Astrocyte of the spinal cord (primary cell): ENCODE measurements around the gene RCSD1.
"Not testable (repeated sequence)": the region's sequence is repeated elsewhere in the genome, so short reads cannot be mapped to it uniquely, and the experiment has no call there.

Experiments
- DNase-seq: peaks from one replicate; pipeline ENCODE4 v3.0.0; 2011; ENCODE audit warnings: low read depth, low spot score
- H3K4me3 ChIP-seq: 2 replicates; pipeline ENCODE4 v1.5.1; 2011; ENCODE audit warnings: low read depth, mild to moderate bottlenecking, low read length, moderate library complexity
- in situ Hi-C: cut with HindIII; loops from 2 replicates; pipeline ENCODE4 v1.10.0; 2017; ENCODE audit warnings: low sequenced_read_pairs
- TF ChIP-seq, protein P1 (sequence below): IDR thresholded peaks from 2 replicates; pipeline ENCODE4 v1.5.1; 2012; ENCODE audit warnings: low read depth, mild to moderate bottlenecking, low read length, inconsistent platforms

The RCSD1 gene

DNA sequence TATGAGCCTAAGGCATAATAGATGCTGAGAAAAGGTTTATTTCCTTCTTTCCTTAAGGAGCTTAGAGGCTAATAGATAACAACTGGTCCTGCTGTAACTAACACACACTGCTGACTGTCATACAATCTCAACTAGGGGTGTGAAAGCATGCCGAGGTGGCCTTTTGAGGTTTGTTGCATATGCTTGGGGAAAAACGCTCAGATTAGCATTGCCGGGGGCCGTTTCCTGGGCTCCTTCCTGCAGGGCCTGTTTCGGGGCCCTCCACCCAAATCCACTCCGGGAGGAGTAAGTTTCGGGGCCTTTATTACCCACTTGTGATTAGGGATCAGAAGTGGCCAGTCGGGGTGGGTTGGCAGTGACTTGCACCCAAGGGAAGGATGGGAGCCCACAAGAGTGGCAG is 27.2 kb upstream of the RCSD1 start:
- TF ChIP-seq, protein P1, sequence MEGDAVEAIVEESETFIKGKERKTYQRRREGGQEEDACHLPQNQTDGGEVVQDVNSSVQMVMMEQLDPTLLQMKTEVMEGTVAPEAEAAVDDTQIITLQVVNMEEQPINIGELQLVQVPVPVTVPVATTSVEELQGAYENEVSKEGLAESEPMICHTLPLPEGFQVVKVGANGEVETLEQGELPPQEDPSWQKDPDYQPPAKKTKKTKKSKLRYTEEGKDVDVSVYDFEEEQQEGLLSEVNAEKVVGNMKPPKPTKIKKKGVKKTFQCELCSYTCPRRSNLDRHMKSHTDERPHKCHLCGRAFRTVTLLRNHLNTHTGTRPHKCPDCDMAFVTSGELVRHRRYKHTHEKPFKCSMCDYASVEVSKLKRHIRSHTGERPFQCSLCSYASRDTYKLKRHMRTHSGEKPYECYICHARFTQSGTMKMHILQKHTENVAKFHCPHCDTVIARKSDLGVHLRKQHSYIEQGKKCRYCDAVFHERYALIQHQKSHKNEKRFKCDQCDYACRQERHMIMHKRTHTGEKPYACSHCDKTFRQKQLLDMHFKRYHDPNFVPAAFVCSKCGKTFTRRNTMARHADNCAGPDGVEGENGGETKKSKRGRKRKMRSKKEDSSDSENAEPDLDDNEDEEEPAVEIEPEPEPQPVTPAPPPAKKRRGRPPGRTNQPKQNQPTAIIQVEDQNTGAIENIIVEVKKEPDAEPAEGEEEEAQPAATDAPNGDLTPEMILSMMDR, result no peak
- DNase-seq, result no peak
- in situ Hi-C loops, result no loop called here
- no peak overlapping the region for H3K4me3 ChIP-seq

GRCh38 chr1:167605576-167605975 is 24.5 kb upstream of the RCSD1 start:
- no peak overlapping the region for H3K4me3 ChIP-seq
- TF ChIP-seq, protein P1, result no peak
- no peak for DNase-seq
- in situ Hi-C loops, result no loop called here

DNA sequence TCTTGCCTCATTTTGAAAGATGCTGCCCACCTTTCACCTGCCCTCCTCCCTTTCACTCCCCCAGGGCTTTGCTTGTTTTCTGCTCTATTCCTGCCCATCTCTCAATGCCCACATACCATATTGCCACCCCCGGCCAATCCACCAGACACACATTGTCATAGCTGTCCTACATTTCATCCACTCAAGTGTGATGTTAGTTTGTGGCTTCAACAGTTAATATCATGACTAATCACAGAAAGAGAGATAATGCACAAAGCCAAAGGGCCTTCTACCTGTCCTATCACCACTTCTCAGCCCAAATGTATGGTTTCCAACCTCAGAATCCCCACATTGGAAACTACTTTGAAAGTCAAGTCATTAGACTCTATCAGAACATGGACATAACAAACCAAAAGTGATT is 18.0 kb upstream of the RCSD1 start:
- H3K4me3 ChIP-seq, result no peak overlapping the region
- in situ Hi-C loops, result no loop called here
- DNase-seq, result no peak
- TF ChIP-seq, protein P1, result no peak

DNA sequence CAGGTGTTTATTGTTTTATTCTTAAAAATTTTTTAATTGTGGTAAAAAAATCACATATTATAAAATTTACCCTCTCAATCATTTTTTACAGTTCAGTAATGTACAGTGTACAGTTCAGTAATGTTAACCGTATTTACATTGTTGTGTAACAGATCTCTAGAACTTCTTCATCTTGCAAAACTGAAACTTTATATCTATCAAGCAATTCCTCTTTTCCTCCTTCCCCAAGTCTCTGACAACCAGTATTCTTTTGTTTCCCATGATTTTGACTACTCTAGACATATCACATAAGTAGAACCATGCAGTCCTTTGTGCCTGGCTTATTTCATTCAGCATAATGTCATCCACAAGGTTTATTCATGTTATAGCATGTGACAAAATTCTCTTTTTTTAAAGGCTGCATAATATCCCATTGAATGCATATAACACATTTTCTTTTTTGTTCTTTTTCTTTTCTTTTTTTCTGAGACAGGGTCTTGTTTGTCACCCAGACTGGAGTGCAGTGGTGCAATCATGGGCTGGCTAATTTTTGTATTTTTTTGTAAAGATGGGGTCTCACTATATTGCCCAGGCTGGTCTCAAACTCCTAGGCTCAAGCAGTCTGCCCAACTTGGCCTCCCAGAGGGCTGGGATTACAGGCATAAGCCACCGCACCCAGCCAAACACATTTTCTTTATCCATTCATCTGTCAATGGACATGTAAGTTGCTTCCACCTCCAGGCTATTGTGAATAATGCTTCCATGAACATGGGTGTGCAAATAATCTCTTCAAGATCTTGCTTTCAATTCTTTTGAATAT is 17.2 kb upstream of the RCSD1 start:
- no peak for DNase-seq
- in situ Hi-C loops, result no loop called here
- no peak overlapping the region for H3K4me3 ChIP-seq
- TF ChIP-seq, protein P1, result no peak

DNA sequence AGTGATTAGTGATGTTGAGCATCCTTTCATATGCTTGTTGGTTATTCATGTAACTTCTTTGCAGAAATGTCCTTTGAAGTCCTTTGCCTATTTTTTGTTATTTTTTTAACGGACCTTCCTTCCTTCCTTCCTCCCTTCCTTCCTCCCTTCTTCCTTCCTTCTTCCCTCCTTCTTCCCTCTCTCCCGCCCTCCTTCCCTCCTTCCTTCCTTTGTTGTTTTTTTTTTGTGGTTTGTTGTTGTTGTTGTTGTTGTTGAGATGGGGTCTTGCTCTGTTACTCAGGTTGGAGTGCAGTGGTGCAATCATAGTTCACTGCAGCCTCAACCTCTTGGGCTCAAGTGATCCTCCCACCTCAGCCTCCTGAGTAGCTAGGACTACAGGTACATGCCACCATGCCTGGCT is 16.0 kb upstream of the RCSD1 start:
- DNase-seq, in situ Hi-C loops, H3K4me3 ChIP-seq: not testable (repeated sequence)

GRCh38 chr1:167614851-167615250 is 15.2 kb upstream of the RCSD1 start:
- in situ Hi-C loops, result no loop called here
- no peak for DNase-seq
- TF ChIP-seq, protein P1, result no peak

GRCh38 chr1:167616521-167616920 is 13.5 kb upstream of the RCSD1 start:
- in situ Hi-C loops, result no loop called here
- no peak overlapping the region for H3K4me3 ChIP-seq
- DNase-seq, result no peak
- TF ChIP-seq, protein P1, result no peak

More at GRCh38 chr1:167614851-167615250, 15.2 kb upstream of the RCSD1 start:
- H3K4me3 ChIP-seq, result no peak overlapping the region
